ENCODE measurements around the gene GPX4. TPM values are rescaled to one million over a fixed set of nuclear protein-coding genes. Genes with fewer than 3 reads are reported as not detected.

The GPX4 gene
- total and polyA plus RNA-seq, 2 donors (not counting 3 experiments of a cell fraction or from before 2014, with no cell fraction given), result 469 to 1,136 TPM

- dilution Hi-C loops (cut with MboI; ENCODE audit: extremely low pct_ligation_motif_present, low sequenced_read_pairs) (no loop called here), intact Hi-C loops (cut with micrococcal nuclease) (no loop called here)
- no peak for DNase-seq (ENCODE audit: low read depth, low spot score)
- Histone ChIP-seq H3K36me3 (ENCODE audit: control insufficient read depth in 2 of 2, extremely low read depth in 1 of 2, insufficient read depth in 2 of 2, low read length in 2 of 2) (no peaks in the 10 kb centered on the region), H3K4me3 (replicated peaks in 1 of 3; ENCODE audit: insufficient read depth in 1 of 3, low read depth in 1 of 3, low read length in 3 of 3) (no peak overlapping the region), H3K4me1 (ENCODE audit: control insufficient read depth, extremely low read depth, insufficient read depth, low read length) (peaks cover 4% of the 10 kb centered on the region), H3K79me2 (ENCODE audit: control insufficient read depth, insufficient read depth, low read length) (no peaks in the 10 kb centered on the region), H3K4me2 (ENCODE audit: insufficient read depth, low read length) (no peak overlapping the region), H3K9me3 (replicated peaks; ENCODE audit: control insufficient read depth, insufficient read depth, low read length) (no peaks in the 10 kb centered on the region), H3K9me1 (replicated peaks; ENCODE audit: control insufficient read depth, extremely low read depth, insufficient read depth, low read length) (no peaks in the 10 kb centered on the region), H3K27ac (ENCODE audit: insufficient read depth, low read depth, low read length) (no peak overlapping the region), H2AFZ (ENCODE audit: low read depth, low read length) (no peak overlapping the region), H4K20me1 (replicated peaks; ENCODE audit: control insufficient read depth, extremely low read depth, insufficient read depth, low read length) (no peaks in the 10 kb centered on the region), H3K9ac (replicated peaks; ENCODE audit: extremely low read depth, insufficient read depth, low read length) (no peak overlapping the region), H3K27me3 (ENCODE audit: control insufficient read depth in 2 of 2, insufficient read depth in 2 of 2, low read length in 2 of 2) (no peaks in the 10 kb centered on the region)
- FAIRE-seq, result no peak
- CTCF ChIA-PET, result interaction anchor here (1.9 kb wide), 1 partner anchor 10 kb away, joined by 13 read pairs; no protein-coding TSS in a partner anchor
- POLR2A ChIA-PET, result interaction anchor here (0.6 kb wide), 1 partner anchor 52 kb away, joined by 3 read pairs; no protein-coding TSS in a partner anchor
- BruUV-seq (replicated peaks), result no TSS peak
- no peak for TF ChIP-seq GATA2 (IDR thresholded peaks at IDR 0.05; ENCODE audit: insufficient read depth, insufficient read length, low read depth, low read length)
- TF ChIP-seq MYC (IDR thresholded peaks at IDR 0.05; ENCODE audit: low read depth, low read length), result no peak
- TF ChIP-seq CTCF (IDR thresholded peaks at IDR 0.05; ENCODE audit: extremely low read depth in 1 of 2, insufficient read depth in 1 of 2, low read depth in 1 of 2, low read length in 2 of 2), result no peak
- no peak for TF ChIP-seq FOS (IDR thresholded peaks at IDR 0.05; ENCODE audit: borderline replicate concordance, insufficient read depth, low read length)
- no peak for TF ChIP-seq JUN (IDR thresholded peaks at IDR 0.05; ENCODE audit: borderline replicate concordance, insufficient read depth, insufficient read length, low read depth)
- no peak for TF ChIP-seq EZH2 (IDR thresholded peaks at IDR 0.05; ENCODE audit: borderline replicate concordance, low read depth, low read length, severe bottlenecking)
- TF ChIP-seq, protein P1, sequence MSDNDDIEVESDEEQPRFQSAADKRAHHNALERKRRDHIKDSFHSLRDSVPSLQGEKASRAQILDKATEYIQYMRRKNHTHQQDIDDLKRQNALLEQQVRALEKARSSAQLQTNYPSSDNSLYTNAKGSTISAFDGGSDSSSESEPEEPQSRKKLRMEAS (IDR thresholded peaks at IDR 0.05; ENCODE audit: insufficient read depth, insufficient read length), result no peak
- TF ChIP-seq POLR2AphosphoS5 (IDR thresholded peaks at IDR 0.05; ENCODE audit: insufficient read depth, low read depth, low read length), result no peak
- TF ChIP-seq POLR2A (IDR thresholded peaks at IDR 0.05; ENCODE audit: low read depth, low read length), result no peak
Observed at GRCh38 chr19:1074544-1075283, 29.1 kb upstream of the GPX4 start.

All from endothelial cell of umbilical vein (primary cell).